ENCODE data around the gene SLC41A3.

- TF ChIP-seq POLR2A (IDR thresholded peaks at IDR 0.05; ENCODE audit: low read length), result no peak
- TF ChIP-seq GATA1 (IDR thresholded peaks at IDR 0.05; ENCODE audit: low read depth, low read length), result no peak
Observed at GRCh38 chr3:126131881-126132750, 48.2 kb upstream of the SLC41A3 start.

All from erythroblast (primary cell).